Stimulated activated CD4-positive, alpha-beta T cell treated with anti-CD3 and anti-CD28 coated beads, Interleukin-12 subunit alpha, Interleukin-12 subunit beta, amount 100 ng/mL, for 4 hours (primary cell): ENCODE data around the gene CENPM.

ENCODE experiments used
- DNase-seq: peaks from one replicate; pipeline ENCODE4 v3.0.0-alpha.2; 2020

CENPM gene

GRCh38 chr22:41929418-41929810, 17.5 kb downstream of the CENPM start:
- no peak for DNase-seq

GRCh38 chr22:41928593-41929417, 18.1 kb downstream of the CENPM start:
- no peak for DNase-seq

GRCh38 chr22:41927813-41928212, 19.1 kb downstream of the CENPM start:
- DNase-seq = no peak

- DNase-seq = peak; percentile 76
Observed at GRCh38 chr22:41925783-41926460, 21.0 kb downstream of the CENPM start.

- DNase-seq = no peak
Observed at GRCh38 chr22:41923595-41924276, 23.2 kb downstream of the CENPM start.

GRCh38 chr22:41922940-41923594, 23.9 kb downstream of the CENPM start:
- no peak for DNase-seq

GRCh38 chr22:41922328-41922727, 24.6 kb downstream of the CENPM start:
- no peak for DNase-seq

- DNase-seq = no peak
Observed at GRCh38 chr22:41920271-41920976, 26.5 kb downstream of the CENPM start.

- peak; percentile 40 for DNase-seq
Observed at GRCh38 chr22:41919357-41920224, 27.4 kb downstream of the CENPM start.

- DNase-seq = no peak
Observed at GRCh38 chr22:41917903-41918791, 28.8 kb downstream of the CENPM start.

- DNase-seq = no peak
Observed at GRCh38 chr22:41917375-41917902, 29.5 kb downstream of the CENPM start.

- no peak for DNase-seq
Observed at GRCh38 chr22:41916745-41917358, 30.1 kb downstream of the CENPM start.

GRCh38 chr22:41915786-41916493, 31.0 kb downstream of the CENPM start:
- no peak for DNase-seq

GRCh38 chr22:41915035-41915785, 31.7 kb downstream of the CENPM start, which contains the start of gene SHISA8:
Gene SHISA8, minus strand, starts transcription at chr22:41915074. Its CDS starts 407 bp downstream, at chr22:41914667.
- peak; percentile 61 for DNase-seq

GRCh38 chr22:41914611-41915034, 32.3 kb downstream of the CENPM start:
- no peak for DNase-seq

- no peak for DNase-seq
Observed at GRCh38 chr22:41913842-41914534, 33.0 kb downstream of the CENPM start.

GRCh38 chr22:41913040-41913719, 33.8 kb downstream of the CENPM start:
- DNase-seq = no peak
